ENCODE measurements around the gene CRACR2B.

DNA sequence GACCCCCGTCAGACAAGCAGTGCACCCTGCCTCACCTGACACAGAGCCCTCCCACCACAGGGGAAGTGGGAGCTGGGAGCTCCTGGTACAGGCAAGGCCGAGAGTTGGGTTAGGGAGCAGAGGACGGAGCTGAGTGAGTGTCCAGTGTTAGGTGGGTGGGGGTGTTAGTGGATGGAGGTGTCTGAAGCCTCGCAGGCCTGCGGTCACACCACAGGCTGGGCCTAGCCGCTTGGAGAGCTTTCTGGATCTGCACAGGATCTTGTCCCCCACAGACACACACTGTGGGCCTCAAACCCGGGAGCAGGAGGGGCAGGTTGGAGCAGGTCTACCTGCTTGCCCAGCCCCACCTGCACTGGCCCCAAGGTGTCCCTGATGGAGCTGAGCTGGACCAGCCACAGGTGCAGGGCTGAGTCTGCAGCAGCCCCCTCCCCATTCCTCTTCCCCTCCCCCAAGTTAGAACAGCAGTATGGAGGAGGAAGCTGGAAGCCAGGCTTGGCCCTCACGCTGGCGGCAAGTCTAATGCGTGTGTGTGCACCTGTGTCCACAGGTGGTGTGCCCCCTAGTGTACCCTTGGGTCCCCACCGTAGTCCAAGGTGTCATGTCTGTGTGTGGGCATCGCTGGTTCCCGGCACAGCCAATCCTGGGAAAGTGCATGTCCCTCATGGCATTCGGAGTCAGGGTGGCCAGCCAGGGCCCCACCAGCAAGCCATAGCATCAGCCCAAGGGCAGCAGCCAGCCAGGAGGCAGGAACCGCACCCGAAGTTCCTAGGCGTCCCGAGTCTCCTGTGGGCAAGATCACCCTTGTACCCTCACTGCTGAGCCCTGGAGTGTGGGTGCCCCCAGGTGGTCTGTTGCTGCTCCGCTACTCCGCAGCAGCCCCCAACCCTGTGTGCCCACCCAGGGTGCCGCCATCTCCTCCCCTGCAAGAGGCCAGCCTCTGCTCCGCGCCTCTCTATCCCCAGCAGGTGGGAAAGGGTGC, 48.5 kb upstream of the CRACR2B start:
- TF ChIP-seq, protein P1, sequence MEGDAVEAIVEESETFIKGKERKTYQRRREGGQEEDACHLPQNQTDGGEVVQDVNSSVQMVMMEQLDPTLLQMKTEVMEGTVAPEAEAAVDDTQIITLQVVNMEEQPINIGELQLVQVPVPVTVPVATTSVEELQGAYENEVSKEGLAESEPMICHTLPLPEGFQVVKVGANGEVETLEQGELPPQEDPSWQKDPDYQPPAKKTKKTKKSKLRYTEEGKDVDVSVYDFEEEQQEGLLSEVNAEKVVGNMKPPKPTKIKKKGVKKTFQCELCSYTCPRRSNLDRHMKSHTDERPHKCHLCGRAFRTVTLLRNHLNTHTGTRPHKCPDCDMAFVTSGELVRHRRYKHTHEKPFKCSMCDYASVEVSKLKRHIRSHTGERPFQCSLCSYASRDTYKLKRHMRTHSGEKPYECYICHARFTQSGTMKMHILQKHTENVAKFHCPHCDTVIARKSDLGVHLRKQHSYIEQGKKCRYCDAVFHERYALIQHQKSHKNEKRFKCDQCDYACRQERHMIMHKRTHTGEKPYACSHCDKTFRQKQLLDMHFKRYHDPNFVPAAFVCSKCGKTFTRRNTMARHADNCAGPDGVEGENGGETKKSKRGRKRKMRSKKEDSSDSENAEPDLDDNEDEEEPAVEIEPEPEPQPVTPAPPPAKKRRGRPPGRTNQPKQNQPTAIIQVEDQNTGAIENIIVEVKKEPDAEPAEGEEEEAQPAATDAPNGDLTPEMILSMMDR (IDR thresholded peaks at IDR 0.05), result no peak
- no peak for TF ChIP-seq POLR2A (IDR thresholded peaks at IDR 0.05)
